ENCODE results near the gene PFN1.
A peak's percentile ranks its signal among the peaks of the same experiment; 100 is the strongest.

The PFN1 gene

GRCh38 chr17:4956493-4957061, 8.2 kb upstream of the PFN1 start:
- TF ChIP-seq CTCF (IDR thresholded peaks at IDR 0.05; ENCODE audit: borderline replicate concordance, insufficient read depth, low read depth, low read length) = peak; percentile 61

GRCh38 chr17:4955091-4955490, 6.8 kb upstream of the PFN1 start:
- H3K4me3 ChIP-seq (ENCODE audit: low read depth, low read length) = no peak overlapping the region
- no peak for TF ChIP-seq CTCF (IDR thresholded peaks at IDR 0.05; ENCODE audit: borderline replicate concordance, insufficient read depth, low read depth, low read length)

More at GRCh38 chr17:4956493-4957061, 8.2 kb upstream of the PFN1 start:
- H3K4me3 ChIP-seq (ENCODE audit: low read depth, low read length) = no peak overlapping the region

- TF ChIP-seq CTCF (IDR thresholded peaks at IDR 0.05; ENCODE audit: borderline replicate concordance, insufficient read depth, low read depth, low read length) = no peak
- no peak overlapping the region for H3K4me3 ChIP-seq (ENCODE audit: low read depth, low read length)
Observed at GRCh38 chr17:4953451-4953961, 5.2 kb upstream of the PFN1 start.

GRCh38 chr17:4951486-4951885, 3.2 kb upstream of the PFN1 start:
- TF ChIP-seq CTCF (IDR thresholded peaks at IDR 0.05; ENCODE audit: borderline replicate concordance, insufficient read depth, low read depth, low read length) = no peak
- H3K4me3 ChIP-seq (ENCODE audit: low read depth, low read length) = no peak overlapping the region

- H3K4me3 ChIP-seq (ENCODE audit: low read depth, low read length) = peak within 1 kb of the TSS; percentile 99
- no peak for TF ChIP-seq CTCF (IDR thresholded peaks at IDR 0.05; ENCODE audit: borderline replicate concordance, insufficient read depth, low read depth, low read length)
Observed at GRCh38 chr17:4950746-4951204, 2.4 kb upstream of the PFN1 start, which contains the start of gene ENO3. TSS of gene ENO3 (plus strand) at chr17:4951119. CDS start at chr17:4951830, 711 bp downstream.

GRCh38 chr17:4950075-4950745, 1.9 kb upstream of the PFN1 start:
- peak overlapping the region; percentile 99 for H3K4me3 ChIP-seq (ENCODE audit: low read depth, low read length)
- no peak for TF ChIP-seq CTCF (IDR thresholded peaks at IDR 0.05; ENCODE audit: borderline replicate concordance, insufficient read depth, low read depth, low read length)

All from GM12875 (cell line).